OCI-M2 (cell line): ENCODE results near the gene HES4.
"Not testable (repeated sequence)": the region's sequence is repeated elsewhere in the genome, so short reads cannot be mapped to it uniquely, and the experiment has no call there.

Source experiments
- DNase-seq: peaks from one replicate; lab custom pipeline; 2025; ENCODE audit not compliant: unreplicated experiment; lab: John Stamatoyannopoulos, UW

HES4 gene

GRCh38 chr1:1033731-1034438 is 34.0 kb upstream of the HES4 start:
- DNase-seq = no peak

DNA sequence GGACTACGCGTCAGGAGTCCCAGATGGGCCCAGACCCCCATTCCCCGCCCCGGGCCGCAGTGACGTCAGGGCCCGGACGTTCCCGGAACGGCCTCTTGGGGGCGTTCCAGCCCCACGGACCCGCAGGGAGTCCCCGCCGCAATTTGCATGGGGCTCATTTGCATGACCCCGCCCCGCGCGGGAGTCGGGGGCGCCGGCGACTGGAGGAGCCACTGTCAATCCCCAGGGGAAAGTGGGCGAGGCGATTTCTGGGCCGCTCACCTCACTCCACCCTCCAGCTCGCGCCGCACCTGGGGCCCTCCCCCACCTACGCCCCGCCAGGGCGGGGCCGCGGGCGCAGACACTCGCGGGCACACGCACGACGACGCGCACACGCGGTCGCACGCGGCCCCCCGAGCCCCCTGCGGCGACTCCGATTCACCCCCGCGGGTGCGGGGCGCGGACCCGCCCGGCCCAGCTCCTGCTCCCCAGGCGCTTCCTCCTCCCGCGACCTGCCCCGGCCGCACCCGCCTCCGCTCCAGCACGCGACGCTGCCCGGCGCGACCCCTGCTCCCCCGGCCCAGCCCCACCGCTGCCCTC is 33.2 kb upstream of the HES4 start:
- no peak for DNase-seq

DNA sequence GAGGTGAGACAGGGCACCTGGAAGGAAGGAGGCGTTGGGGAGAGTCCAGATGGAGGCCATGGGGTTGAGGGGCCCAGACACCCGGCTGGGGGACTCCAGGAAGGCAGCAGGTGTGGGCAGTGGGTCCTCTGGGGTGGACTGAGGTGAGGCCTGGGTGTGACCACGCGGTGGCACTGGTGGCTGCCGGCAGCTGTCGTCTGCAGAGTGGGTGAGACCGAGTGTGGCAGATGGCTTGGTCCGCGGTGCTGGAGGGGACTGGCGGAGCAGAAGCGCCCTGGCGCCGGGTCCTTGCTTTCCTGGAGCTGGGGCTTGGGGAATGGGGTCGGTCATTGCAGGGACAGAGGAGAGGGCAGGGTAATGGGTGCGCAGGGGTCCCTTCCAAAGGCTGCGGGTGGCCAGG is 32.5 kb upstream of the HES4 start:
- DNase-seq = no peak

DNA sequence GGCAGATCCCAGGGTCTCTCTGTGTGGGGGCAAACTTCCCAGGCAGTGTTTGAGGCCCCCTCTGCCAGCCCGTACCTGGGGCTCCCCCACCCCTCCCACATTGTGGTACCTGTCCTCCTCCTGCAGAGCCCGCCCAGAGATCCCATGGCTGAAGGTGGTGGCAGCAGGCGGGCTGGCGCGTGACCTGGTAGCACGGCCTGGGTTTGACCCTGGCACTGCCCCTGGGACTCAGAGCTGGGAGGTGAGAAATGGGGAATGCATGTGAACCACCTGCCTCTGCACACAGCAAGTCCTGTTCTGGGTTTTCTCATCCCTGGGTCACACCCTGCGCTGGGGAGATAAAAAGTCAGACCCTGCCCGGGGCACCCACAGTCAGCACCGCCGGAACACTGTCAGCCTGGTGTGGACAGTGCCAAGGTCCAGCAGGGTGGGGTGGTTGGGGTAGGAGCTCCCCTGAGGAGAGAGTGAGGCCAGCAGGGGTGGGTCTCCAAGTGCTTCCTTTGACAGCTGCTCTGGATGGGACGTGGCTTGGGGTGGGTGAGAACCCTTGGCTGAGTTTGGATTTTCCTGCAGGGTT is 31.9 kb upstream of the HES4 start:
- no peak for DNase-seq

- DNase-seq = not testable (repeated sequence)
Observed at GRCh38 chr1:1030867-1031658, 31.2 kb upstream of the HES4 start.

DNA sequence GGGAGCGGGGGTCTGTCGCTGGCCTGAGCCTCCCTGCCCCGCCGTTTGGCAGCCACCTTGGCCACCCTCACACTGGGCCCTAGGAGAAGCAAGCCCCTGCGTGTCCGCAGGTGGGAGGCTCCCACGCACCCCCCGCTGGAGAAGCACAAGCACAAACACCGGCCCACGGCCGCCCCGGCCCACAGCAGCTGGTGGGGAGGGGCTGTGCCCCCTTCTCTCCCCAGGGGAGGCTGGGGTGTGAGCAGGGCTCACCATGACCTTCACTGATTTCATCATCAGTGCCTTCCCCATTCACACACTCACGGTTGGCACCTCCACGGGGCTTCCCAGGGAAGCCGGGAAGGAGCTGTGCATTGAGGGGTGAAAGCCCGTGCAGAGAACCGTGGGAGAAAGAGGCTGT is 27.9 kb upstream of the HES4 start:
- DNase-seq = no peak

- no peak for DNase-seq
Observed at GRCh38 chr1:1026599-1027413, 26.9 kb upstream of the HES4 start.

DNA sequence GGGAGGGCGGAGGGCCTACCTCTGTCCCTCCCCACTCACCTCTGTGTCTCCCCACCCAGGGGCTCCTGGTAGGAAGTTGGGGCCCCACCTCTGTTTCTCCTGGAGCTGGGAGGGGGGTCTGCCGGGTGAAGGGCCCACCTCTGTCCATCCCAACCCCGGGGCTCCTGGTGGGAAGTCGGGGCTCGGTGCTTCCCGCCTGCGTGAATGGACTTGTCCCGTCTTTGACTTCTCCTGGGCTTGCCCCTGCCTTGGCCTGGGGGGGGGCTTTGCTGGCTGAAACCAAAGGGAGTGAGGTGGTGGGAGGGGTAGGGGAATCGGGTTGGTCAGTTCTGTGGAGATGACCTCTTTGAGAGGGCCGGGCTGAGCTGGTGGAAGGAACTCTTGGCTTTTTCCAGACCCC is 25.8 kb upstream of the HES4 start:
- no peak for DNase-seq

DNA sequence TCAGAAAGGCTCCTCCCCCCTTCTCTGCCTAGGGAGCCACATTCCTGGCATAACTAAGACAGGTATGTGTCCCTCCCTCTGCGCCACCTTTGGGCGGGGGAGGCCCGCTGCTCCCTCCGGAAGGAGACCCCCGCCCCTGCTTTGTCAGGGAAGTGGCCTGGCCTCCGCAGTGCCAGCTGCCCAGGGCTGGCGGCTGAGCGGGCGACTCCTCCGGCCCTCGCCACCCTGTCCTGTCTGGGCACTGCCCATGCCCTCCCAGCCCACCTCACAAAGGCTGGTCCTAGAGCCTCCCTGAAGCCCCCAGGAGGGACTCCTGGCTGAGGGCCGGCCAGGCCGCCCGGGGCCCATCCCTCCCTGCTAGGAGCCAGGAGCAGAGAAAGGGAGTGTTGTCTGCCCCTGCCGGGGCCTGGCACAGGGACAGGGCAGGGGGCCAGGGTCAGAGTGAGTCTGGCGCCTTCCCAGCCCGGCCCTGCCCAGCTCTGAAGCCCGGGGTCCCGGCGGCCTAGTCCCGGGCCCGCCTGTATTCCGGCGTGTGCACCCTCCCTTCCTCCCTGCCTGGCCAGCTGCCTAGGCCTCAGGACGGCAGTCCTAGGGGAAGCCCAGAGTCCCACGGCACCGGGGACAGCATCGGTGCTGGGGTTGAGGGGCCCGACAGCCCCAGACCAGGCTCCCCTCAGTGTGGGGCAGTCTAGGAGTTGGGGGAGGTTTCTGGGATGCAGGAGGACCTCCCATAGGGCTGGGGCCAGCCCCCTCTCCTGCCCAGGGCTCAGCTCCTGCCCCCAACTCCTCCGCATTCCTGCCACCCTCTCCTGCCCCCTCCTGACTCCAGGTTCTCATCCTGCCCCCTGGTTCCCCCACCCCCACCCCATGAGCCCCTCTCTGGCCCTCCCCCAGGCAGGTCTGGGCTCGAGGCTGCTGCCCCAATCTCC is 25.1 kb upstream of the HES4 start:
- DNase-seq = no peak

- no peak for DNase-seq
Observed at GRCh38 chr1:1024149-1024770, 24.4 kb upstream of the HES4 start.

GRCh38 chr1:1023700-1024099 is 23.8 kb upstream of the HES4 start:
- no peak for DNase-seq

DNA sequence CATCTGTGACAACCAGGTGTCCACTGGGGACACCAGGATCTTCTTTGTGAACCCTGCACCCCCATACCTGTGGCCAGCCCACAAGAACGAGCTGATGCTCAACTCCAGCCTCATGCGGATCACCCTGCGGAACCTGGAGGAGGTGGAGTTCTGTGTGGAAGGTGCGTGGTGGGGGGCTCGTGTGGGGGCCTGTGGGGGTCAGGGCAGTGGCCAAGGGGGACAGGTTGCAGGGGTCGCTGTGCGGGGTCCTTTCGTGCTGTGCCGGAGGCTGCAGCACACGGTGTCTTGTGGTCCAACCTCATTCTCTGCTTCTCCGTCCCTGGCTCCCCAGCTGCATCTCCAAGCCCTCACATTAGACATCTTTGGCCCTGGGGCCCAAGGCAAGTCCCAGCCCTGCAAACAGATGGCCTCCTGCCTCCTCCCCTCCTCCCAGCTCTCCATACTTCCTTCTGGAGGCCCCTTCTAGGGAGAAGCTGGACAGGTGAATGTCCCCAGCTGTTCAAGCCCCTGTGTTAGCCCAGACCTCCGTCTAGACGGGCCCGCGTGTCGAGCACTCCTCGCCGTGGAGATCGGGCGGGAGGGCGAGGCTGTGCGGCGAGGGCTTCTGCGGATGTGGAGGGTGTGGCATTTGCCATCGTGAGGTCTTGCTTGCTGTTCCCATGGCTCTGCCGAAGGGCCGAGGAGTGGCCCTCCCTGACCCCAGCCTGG is 22.6 kb upstream of the HES4 start:
- DNase-seq = no peak

DNA sequence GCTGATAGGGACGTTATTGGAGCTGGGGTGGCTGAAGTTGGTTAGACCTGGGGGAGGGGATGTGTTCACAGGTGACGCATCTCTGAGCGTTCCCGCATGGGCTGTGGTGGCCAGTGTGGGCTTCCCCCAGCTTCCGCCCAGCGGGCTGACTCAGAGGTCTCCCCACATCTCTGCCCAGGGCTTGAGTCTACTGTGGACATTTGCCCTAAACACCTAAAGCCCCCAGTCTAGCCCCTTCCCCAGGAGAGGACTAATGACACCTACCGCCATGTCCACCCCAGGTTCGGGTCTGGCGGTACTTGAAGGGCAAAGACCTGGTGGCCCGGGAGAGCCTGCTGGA is 22.0 kb upstream of the HES4 start:
- no peak for DNase-seq

DNA sequence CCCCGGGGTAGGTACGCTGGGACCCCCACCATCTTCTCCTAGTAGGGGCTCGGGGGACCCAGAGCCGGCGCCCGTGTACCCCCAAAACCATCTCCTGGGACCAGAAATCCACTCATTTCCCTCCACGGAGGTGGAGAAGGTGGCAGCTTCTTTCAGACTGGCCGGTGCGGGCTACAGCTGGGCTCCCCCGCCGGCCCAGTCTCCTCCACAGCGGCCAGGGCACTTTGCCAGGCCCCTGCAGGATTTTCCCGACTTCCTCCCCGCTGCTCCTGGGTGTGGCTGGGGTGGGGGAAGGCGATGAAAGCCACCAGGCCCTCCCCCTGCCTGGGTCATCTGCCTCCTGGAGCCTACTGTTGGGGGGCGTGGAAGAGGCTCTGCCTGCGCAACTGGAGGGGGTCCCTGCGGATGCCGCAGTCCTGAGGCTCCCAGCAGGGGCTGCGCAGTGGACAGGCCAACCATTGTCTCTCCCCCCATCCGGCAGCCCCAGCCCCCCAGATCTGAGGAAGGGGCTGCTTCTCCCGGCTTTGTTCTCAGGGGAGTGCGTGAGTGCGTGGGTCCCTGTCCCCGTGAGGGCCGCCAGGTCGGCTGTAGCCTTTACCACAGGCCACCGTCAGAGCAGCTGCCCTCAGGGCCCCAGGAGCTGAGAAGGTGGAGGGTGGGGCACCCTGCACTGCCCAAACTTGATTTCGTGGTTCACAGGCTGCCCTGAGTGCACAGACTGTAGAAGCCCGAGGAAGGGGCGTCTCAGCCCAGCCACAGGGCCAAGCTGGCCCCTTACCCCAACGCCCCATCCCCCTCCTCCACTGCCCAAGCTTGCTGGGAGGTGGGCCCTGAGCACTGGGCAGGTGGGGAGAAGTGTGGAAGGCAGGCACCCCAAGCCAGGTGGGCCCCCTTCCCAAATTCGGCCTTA is 21.4 kb upstream of the HES4 start:
- no peak for DNase-seq

DNA sequence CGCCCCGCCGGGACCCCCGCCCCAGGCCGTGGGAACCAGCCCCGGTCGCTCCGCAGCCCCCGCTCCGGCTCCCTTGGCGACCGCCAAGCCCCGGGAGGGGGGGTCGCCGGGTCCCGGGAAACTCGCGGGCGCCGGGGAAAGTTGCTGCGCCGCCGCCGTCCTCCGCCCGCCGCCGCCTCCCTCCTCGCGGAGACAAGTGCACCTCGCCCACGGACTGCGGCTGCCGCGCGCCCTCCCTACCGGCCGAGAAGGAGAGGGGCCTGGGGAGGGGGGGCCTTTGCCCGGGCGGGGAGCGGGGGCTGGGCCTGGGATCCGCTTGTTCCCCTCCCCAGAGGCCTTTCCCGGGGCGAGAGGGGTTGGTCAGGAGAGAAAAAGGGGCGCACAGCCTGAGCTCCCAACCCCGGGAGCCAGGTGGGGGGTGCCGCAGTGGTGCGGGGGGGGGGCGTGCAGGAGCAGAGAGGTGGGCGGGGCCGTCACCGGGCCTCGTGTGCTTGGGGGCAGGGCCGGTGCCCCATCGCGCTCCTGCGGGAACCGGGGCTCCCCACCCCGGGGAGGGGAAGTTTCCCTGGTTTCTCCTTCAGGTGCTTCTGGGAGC is 20.6 kb upstream of the HES4 start:
- no peak for DNase-seq

- DNase-seq = no peak
Observed at GRCh38 chr1:1020000-1020404, 20.1 kb upstream of the HES4 start, which contains the start of gene AGRN. TSS of gene AGRN (plus strand) at chr1:1020120. CDS start at chr1:1020173, 53 bp downstream.
